Hepatocyte (in vitro differentiated cells): ENCODE results near the gene BOLL. TPM values are rescaled to one million over a fixed set of nuclear protein-coding genes. Genes with fewer than 3 reads are reported as not detected.
"Not testable (repeated sequence)": the region's sequence is repeated elsewhere in the genome, so short reads cannot be mapped to it uniquely, and the experiment has no call there.

Source experiments
- DNase-seq: peaks from one replicate; pipeline ENCODE4 v3.0.0-alpha.2; 2016; ENCODE audit warnings: low spot score
- H2AFZ ChIP-seq: fragments of 200-600 bp; sonication (generic); 2 replicates; pipeline ENCODE4 v1.6.0; 2016; ENCODE audit warnings: antibody characterized with exemption, mild to moderate bottlenecking
- H3K27ac ChIP-seq: fragments of 200-600 bp; sonication (generic); 2 replicates; pipeline ENCODE4 v1.5.1; 2016; ENCODE audit warnings: mild to moderate bottlenecking
- H3K27me3 ChIP-seq: fragments of 200-600 bp; sonication (generic); 2 replicates; pipeline ENCODE4 v1.6.1; 2016
- H3K36me3 ChIP-seq: fragments of 200-600 bp; sonication (generic); replicated peaks from 2 replicates; pipeline ENCODE4 v1.5.1; 2016; ENCODE audit warnings: low read depth; ENCODE audit not compliant: insufficient read depth
- H3K4me1 ChIP-seq: fragments of 200-600 bp; sonication (generic); 2 replicates; pipeline ENCODE4 v1.5.1; 2016; ENCODE audit warnings: mild to moderate bottlenecking, moderate library complexity; ENCODE audit not compliant: insufficient read depth
- H3K4me2 ChIP-seq: fragments of 200-600 bp; sonication (generic); 2 replicates; pipeline ENCODE4 v1.6.0; 2016
- H3K4me3 ChIP-seq: fragments of 200-600 bp; sonication (generic); 2 replicates; pipeline ENCODE4 v1.5.1; 2016; ENCODE audit warnings: mild to moderate bottlenecking
- H3K79me2 ChIP-seq: fragments of 200-600 bp; sonication (generic); 2 replicates; pipeline ENCODE4 v1.6.0; 2017; ENCODE audit warnings: mild to moderate bottlenecking
- H3K9me2 ChIP-seq: fragments of 200-600 bp; sonication (generic); replicated peaks from 2 replicates; pipeline ENCODE4 v1.6.0; 2017; ENCODE audit warnings: mild to moderate bottlenecking; ENCODE audit not compliant: insufficient read depth
- H3K9me3 ChIP-seq: fragments of 200-600 bp; sonication (generic); 2 replicates; pipeline ENCODE4 v1.5.1; 2016; ENCODE audit warnings: low read depth, mild to moderate bottlenecking
- H4K20me1 ChIP-seq: fragments of 200-600 bp; sonication (generic); 2 replicates; pipeline ENCODE4 v1.6.0; 2016; ENCODE audit warnings: mild to moderate bottlenecking; ENCODE audit not compliant: insufficient read depth, poor library complexity, severe bottlenecking
- CTCF ChIP-seq: fragments of 200-600 bp; sonication (generic); IDR thresholded peaks from 2 replicates; pipeline ENCODE4 v1.5.1; 2016; ENCODE audit warnings: antibody characterized with exemption, mild to moderate bottlenecking; ENCODE audit not compliant: poor library complexity
- EZH2 ChIP-seq: fragments of 200-600 bp; sonication (generic); IDR thresholded peaks from 2 replicates; pipeline ENCODE4 v1.6.1; 2016; ENCODE audit warnings: antibody characterized with exemption, mild to moderate bottlenecking, borderline replicate concordance
- EZH2phosphoT487 ChIP-seq: fragments of 200-600 bp; sonication (generic); IDR thresholded peaks from one replicate; pipeline ENCODE4 v1.6.1; 2018; ENCODE audit warnings: antibody characterized with exemption, mild to moderate bottlenecking, low read depth, moderate library complexity; ENCODE audit not compliant: unreplicated experiment, severe bottlenecking
- WGBS: methylation state at CpG from one replicate; pipeline ENCODE4 v1.1.6; 2016; ENCODE audit warnings: low lambda C conversion rate; ENCODE audit errors: missing lambda C conversion rate; 5-methylcytosine and 5-hydroxymethylcytosine counted together
- polyA plus RNA-seq: library from polyadenylated mRNA; unstranded; fragments of >200 nt; fragmentation: Nextera tagmentation; extraction: Ambion mirVana; gene quantifications from 2 replicates; pipeline ENCODE4 v1.2.1, GENCODE V29; 2016
- total RNA-seq: library from RNA; depleted of rRNA; stranded (reverse); fragments of >200 nt; gene quantifications from 2 replicates; pipeline ENCODE4 v1.2.3, GENCODE V29; 2014

BOLL gene
- total and polyA plus RNA-seq, 2 experiments from 2014 or later = not detected

- no peak overlapping the region for H2AFZ ChIP-seq
Observed at GRCh38 chr2:197759625-197760292, 25.4 kb downstream of the BOLL start.

GRCh38 chr2:197759013-197759412, 26.1 kb downstream of the BOLL start:
- TF ChIP-seq EZH2phosphoT487 (no peak), EZH2 (no peak), CTCF (no peak)
- H3K36me3 ChIP-seq = no peaks in the 10 kb centered on the region

More at GRCh38 chr2:197759625-197760292, 25.4 kb downstream of the BOLL start:
- H3K9me3 ChIP-seq = no peaks in the 10 kb centered on the region
- H4K20me1 ChIP-seq = no peaks in the 10 kb centered on the region
- no peak overlapping the region for H3K4me3 ChIP-seq
- TF ChIP-seq EZH2 (no peak), CTCF (no peak), EZH2phosphoT487 (no peak)
- H3K4me1 ChIP-seq = no peaks in the 10 kb centered on the region
- H3K9me2 ChIP-seq = no peaks in the 10 kb centered on the region
- H3K27ac ChIP-seq = no peak overlapping the region
- H3K27me3 ChIP-seq = no peaks in the 10 kb centered on the region
- H3K79me2 ChIP-seq = no peaks in the 10 kb centered on the region
- DNase-seq = no peak
- no peaks in the 10 kb centered on the region for H3K36me3 ChIP-seq
- no peak overlapping the region for H3K4me2 ChIP-seq
- 85% methylated on average over 11 of the region's 11 CpGs for WGBS

GRCh38 chr2:197740200-197740599, 44.9 kb downstream of the BOLL start:
- no peaks in the 10 kb centered on the region for H3K79me2 ChIP-seq
- H3K4me3 ChIP-seq = no peak overlapping the region
- no peak overlapping the region for H3K27ac ChIP-seq
- no peak overlapping the region for H3K4me2 ChIP-seq
- TF ChIP-seq CTCF (no peak), EZH2 (no peak), EZH2phosphoT487 (no peak)
- H3K9me2 ChIP-seq = no peaks in the 10 kb centered on the region
- no peaks in the 10 kb centered on the region for H3K4me1 ChIP-seq
- no peak for DNase-seq
- no peaks in the 10 kb centered on the region for H3K27me3 ChIP-seq
- no peak overlapping the region for H2AFZ ChIP-seq
- H4K20me1 ChIP-seq = no peaks in the 10 kb centered on the region
- no peaks in the 10 kb centered on the region for H3K36me3 ChIP-seq
- H3K9me3 ChIP-seq = no peaks in the 10 kb centered on the region

More at GRCh38 chr2:197759013-197759412, 26.1 kb downstream of the BOLL start:
- Histone ChIP-seq H3K4me2 (no peak overlapping the region), H3K9me3 (no peaks in the 10 kb centered on the region), H3K79me2 (no peaks in the 10 kb centered on the region), H3K9me2 (no peaks in the 10 kb centered on the region), H4K20me1 (no peaks in the 10 kb centered on the region), H3K4me1 (no peaks in the 10 kb centered on the region), H2AFZ (no peak overlapping the region), H3K27ac (no peak overlapping the region), H3K27me3 (no peaks in the 10 kb centered on the region), H3K4me3 (no peak overlapping the region)
- WGBS = 80% methylated on average over 4 of the region's 4 CpGs
- no peak for DNase-seq

GRCh38 chr2:197728555-197729544, 56.3 kb downstream of the BOLL start:
- not testable (repeated sequence) for H3K27ac ChIP-seq, H3K4me1 ChIP-seq, H3K27me3 ChIP-seq, H3K9me3 ChIP-seq, H3K36me3 ChIP-seq, H3K4me2 ChIP-seq, H3K4me3 ChIP-seq, H3K79me2 ChIP-seq, H4K20me1 ChIP-seq, H3K9me2 ChIP-seq, H2AFZ ChIP-seq, DNase-seq
- 95% methylated on average over 30 of the region's 32 CpGs for WGBS
